OCI-LY3 (cell line): ENCODE results near the gene HNRNPLL.

Experiments used
- CTCF ChIP-seq: fragments of 200-600, 300-600 bp; sonication (generic); IDR thresholded peaks from 2 replicates; pipeline ENCODE4 v1.5.1; 2014; ENCODE audit warnings: antibody characterized with exemption, low read length, low read depth
- EZH2phosphoT487 ChIP-seq: fragments of 200-600 bp; shearing (Covaris generic); IDR thresholded peaks from 2 replicates; pipeline ENCODE4 v1.6.1; 2018; ENCODE audit warnings: antibody characterized with exemption, mixed run types, low read depth

DNA sequence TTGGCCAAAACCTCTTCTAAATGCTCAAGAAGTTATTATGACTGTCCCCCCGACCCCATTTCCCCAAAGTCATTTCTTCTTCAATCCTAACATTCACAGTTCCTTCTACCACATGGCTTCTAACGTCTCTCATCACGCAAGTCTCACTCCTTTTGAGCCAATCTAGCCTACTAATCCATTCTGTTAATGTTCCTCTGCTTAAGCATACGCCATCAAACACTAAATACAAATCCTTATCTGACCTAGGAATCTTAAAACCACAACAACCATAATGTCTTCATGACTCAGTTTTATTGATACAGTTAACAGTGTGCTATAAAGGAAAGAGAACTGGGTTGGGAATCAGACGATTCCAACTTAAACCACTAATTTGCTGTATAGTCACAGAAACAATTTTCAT is 23.9 kb downstream of the HNRNPLL start:
- TF ChIP-seq CTCF (no peak), EZH2phosphoT487 (no peak)
